Skin epidermis (tissue), 12 donors: ENCODE results near the gene CADM4.
"Not testable (repeated sequence)": the region's sequence is repeated elsewhere in the genome, so short reads cannot be mapped to it uniquely, and the experiment has no call there.

Experiments used
- H3K27ac ChIP-seq, 21 experiments: fragments of 200-600 bp; sonication (generic) in 11 of 21; one replicate each; pipeline ENCODE4 v1.5.0; 2020; ENCODE audit warnings: mild to moderate bottlenecking in 3 of 21, inconsistent platforms in 2 of 21, moderate library complexity in 2 of 21
- H3K4me3 ChIP-seq, 7 experiments: fragments of 200-600 bp; sonication (generic) in 2 of 7; one replicate each; pipeline ENCODE4 v1.5.0; 2020; ENCODE audit warnings: inconsistent platforms in 2 of 7, mild to moderate bottlenecking in 2 of 7, moderate library complexity in 1 of 7

Gene CADM4

GRCh38 chr19:43594081-43594697 is 45.5 kb downstream of the CADM4 start:
- Histone ChIP-seq H3K27ac (peak overlapping the region in 16 of 21 experiments; percentile 5 to 99 (median 94)), H3K4me3 (peak overlapping the region; percentile 51 to 79 (median 64))

DNA sequence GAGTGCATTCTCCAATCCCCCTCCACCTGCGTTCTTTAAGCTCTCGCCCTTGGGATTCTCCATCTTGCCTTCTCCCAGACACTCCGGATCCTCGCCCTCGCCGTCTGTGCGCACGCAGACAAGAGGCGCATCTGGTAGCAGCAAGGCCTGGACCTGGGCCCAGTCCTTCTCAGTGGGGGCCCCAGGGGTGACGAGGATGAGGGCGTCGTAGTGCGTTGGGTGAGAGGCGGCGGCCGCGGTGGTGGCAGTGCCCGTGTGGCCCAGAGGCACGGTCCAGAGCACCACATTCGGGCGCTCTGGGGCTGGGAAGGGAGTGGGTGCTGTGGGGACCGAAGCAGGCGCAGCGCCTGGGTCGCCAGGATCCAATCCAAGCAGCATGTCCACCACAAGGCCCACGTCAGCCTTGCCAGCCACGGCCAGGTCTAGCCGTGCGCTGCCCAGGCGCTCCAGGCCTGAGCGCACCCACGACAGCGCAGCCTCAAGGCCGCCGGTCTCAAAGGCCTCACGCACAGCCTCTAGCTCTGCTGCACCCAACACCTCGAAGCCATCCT is 46.8 kb downstream of the CADM4 start:
- no peak overlapping the region for H3K4me3 ChIP-seq
- peak overlapping the region in 2 of 21 experiments; percentile 35 to 51 for H3K27ac ChIP-seq

DNA sequence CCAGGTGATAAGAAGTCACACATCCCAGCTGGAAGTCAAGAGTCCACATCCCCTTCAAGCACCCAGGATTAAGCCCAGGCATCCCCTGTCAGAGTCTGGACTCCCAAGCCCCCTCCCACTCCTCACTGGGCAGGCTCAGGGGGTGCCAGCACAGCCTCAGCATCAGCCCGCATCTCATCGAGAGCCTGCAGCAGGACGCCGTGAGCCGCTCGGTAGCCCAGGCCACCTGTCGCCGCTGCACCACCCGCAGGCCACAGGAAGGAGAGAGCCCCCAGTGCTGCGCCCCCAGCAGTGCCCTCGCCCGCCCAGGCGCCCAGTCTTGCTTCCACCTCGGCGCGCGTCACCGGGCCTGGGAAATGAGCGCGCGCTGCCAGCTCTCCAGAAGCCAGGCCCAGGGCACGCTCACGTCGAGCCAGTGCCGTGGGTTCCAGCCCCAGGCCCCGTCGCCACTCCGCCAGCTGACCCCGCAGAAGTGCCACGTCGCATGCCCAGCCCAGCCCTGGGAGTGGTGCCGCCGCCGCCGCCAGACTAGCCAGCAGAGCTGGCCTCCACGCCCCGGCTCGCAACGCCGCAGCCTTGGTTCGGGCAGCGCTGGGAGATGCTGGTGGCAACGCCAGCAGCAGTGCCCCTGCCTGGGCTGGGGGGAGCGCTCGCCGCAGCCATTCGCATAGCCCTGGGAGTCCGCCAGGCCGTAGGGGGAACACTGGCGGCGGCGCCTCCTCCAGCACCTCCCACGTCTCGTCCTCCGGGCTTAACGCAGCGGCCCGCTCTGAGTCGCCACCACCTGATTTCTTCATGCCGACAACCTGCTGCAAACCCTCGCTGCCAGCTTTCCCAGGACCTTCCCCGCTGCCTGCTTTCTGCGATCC is 47.5 kb downstream of the CADM4 start:
- no peak overlapping the region for H3K4me3 ChIP-seq

DNA sequence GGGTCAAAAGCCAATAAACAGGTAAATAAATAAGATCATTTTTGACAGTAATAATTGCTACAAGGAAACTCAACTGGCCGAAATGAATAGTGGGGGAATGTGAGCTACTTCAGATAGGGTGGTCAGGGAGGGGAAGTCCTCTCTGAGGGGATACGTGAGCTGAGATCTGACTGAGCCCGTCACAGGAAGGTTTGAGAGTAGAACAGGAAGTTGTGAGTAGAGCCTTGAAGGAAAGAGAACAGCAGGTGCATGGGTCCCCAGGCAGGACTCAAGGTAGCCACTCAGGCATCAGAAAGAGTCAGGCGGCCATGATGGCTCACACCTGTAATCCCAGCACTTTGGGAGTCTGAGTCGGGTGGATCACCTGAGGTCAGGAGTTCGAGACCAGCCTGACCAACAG is 50.0 kb downstream of the CADM4 start:
- Histone ChIP-seq H3K27ac (peak overlapping the region in 1 of 21 experiments; percentile 5), H3K4me3 (no peak overlapping the region)

More for the DNA sequence above, 47.5 kb downstream of the CADM4 start:
- H3K27ac ChIP-seq: no peak overlapping the region

- Histone ChIP-seq H3K27ac (no peak overlapping the region), H3K4me3 (no peak overlapping the region)
Observed at GRCh38 chr19:43589277-43589676, 50.4 kb downstream of the CADM4 start.

DNA sequence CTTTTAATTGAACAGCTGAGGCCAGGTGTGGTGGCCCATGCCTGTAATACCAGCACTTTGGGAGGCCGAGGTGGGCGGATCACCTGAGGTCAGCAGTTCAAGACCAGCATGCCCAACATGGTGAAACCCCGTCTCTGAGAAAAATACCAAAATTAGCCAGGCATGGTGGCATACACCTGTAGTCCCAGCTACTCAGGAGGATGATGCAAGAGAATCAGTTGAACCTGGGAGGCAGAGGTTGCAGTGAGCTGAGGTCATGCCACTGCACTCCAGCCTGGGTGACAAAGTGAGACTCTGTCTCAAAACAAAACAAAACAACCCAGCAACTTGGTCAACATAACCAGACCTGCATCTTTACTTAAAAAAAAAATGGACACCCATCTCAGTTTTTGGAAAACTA is 52.6 kb downstream of the CADM4 start:
- not testable (repeated sequence) for H3K4me3 ChIP-seq

GRCh38 chr19:43586346-43586745 is 53.3 kb downstream of the CADM4 start:
- H3K27ac ChIP-seq: no peak overlapping the region
- no peak overlapping the region for H3K4me3 ChIP-seq

More for the DNA sequence above, 52.6 kb downstream of the CADM4 start:
- H3K27ac ChIP-seq: not testable (repeated sequence)

DNA sequence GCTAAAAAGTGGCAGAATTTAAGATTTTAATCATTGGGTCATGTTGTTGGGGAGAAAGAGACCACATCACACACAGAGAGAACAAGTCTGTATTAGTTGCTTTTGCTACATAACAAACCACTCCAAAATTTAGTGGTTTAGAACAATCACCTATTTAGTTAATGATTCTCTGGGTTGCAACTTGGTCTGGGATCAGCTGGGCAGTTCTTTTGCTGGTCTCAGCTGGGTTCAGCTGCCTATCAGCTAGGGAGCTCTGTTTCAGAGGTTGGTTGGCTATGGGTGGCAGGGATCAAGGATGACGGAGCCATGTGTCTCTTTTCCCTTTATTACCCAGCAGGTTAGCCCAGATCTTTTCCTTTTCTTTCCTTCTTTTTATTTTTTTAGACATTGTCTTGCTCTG is 55.2 kb downstream of the CADM4 start:
- peak overlapping the region in 6 of 21 experiments; percentile 0 to 54 (median 26) for H3K27ac ChIP-seq
- H3K4me3 ChIP-seq: no peak overlapping the region

- no peak overlapping the region for H3K4me3 ChIP-seq
- no peak overlapping the region for H3K27ac ChIP-seq
Observed at GRCh38 chr19:43582495-43582894, 57.2 kb downstream of the CADM4 start.

GRCh38 chr19:43581467-43581866 is 58.2 kb downstream of the CADM4 start:
- peak overlapping the region in 9 of 21 experiments; percentile 59 to 83 (median 75) for H3K27ac ChIP-seq

DNA sequence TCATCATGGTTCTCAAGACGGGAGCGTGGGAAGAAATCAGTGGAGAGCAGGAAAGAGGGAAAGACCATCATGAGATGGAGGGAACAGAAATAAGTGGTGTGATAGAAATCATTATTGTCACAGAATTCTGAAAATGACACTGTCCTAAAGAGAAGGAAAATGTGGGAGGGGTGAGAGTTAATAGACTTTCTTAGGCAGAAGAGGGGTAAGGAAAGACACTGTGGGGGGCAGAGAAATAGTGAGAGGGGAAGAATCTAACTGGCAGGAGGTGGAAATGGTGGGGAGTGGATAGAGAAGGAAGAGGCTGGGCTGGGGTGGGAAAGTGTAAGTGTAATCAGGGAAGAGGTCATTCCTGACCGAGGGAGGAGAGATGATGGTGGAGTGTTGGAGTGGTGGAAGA is 60.9 kb downstream of the CADM4 start:
- Histone ChIP-seq H3K4me3 (no peak overlapping the region), H3K27ac (no peak overlapping the region)

More at GRCh38 chr19:43581467-43581866, 58.2 kb downstream of the CADM4 start:
- peak overlapping the region in 2 of 7 experiments; percentile 32 to 49 for H3K4me3 ChIP-seq

- Histone ChIP-seq H3K4me3 (peak overlapping the region; percentile 69 to 89 (median 86)), H3K27ac (peak overlapping the region in 20 of 21 experiments; percentile 40 to 93 (median 77))
Observed at GRCh38 chr19:43575955-43576878, 63.4 kb downstream of the CADM4 start.

GRCh38 chr19:43575156-43575950 is 64.3 kb downstream of the CADM4 start, which contains the start of the genes PINLYP and XRCC1:
TSS of gene PINLYP (plus strand) at chr19:43575801. CDS start at chr19:43577192, 1,391 bp downstream.
TSS of gene XRCC1 (minus strand) at chr19:43575527. CDS start at chr19:43575458, 69 bp downstream.
- peak within 1 kb of the TSS; percentile 80 to 93 (median 89) for H3K27ac ChIP-seq
- peak within 1 kb of the TSS; percentile 69 to 89 (median 86) for H3K4me3 ChIP-seq

DNA sequence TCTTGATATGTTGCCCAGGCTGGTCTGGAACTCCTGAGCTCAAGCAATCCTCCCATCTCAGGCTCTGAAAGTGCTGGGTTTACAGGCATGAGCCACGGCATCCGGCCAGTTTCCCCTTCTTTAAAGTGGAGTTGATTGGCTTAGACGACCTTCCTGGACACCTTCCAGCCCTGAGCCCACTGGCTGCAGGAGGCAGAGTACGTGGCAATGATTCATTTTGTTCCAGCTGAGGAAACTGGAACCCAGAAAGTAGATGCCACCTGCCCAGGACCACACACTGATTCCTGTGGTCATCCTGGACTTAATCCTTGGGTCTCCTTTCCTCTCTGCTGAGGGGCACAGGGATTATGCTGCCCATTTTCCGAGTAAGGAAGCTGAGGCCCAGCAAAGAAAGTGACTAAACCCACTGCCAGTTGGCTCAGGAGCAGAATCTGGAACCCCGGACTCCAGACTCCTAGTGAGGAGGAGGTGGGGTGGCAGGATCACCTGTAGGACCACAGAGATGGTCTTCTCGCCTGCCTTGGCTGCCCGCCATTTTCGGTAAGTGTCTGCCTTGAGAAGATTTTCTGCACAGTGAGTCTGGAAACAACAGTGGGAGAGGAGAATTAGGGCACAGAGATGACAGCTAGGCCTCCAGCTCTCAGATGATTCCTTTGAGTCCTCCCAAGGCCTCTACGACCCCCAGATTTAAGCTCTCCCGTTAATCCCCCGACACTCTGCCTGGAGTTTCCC is 65.1 kb downstream of the CADM4 start:
- peak overlapping the region; percentile 80 to 93 (median 89) for H3K27ac ChIP-seq
- H3K4me3 ChIP-seq: peak overlapping the region; percentile 69 to 89 (median 86)
